Measurements from ENCODE around the gene CTSA.

The CTSA gene

GRCh38 chr20:45940469-45940868, 49.3 kb downstream of the CTSA start:
- DNase-seq (ENCODE audit: low read depth), result no peak

- DNase-seq (ENCODE audit: low read depth), result no peak
Observed at GRCh38 chr20:45943613-45944012, 52.5 kb downstream of the CTSA start.

- DNase-seq (ENCODE audit: low read depth), result no peak
Observed at GRCh38 chr20:45944151-45944964, 53.2 kb downstream of the CTSA start.

- no peak for DNase-seq (ENCODE audit: low read depth)
Observed at GRCh38 chr20:45944965-45945677, 54.0 kb downstream of the CTSA start.

- DNase-seq (ENCODE audit: low read depth), result no peak
Observed at GRCh38 chr20:45945678-45946148, 54.6 kb downstream of the CTSA start.

- DNase-seq (ENCODE audit: low read depth), result no peak
Observed at GRCh38 chr20:45946149-45946970, 55.2 kb downstream of the CTSA start.

- DNase-seq (ENCODE audit: low read depth), result no peak
Observed at GRCh38 chr20:45947110-45947866, 56.2 kb downstream of the CTSA start.

GRCh38 chr20:45948261-45948733, 57.2 kb downstream of the CTSA start:
- no peak for DNase-seq (ENCODE audit: low read depth)
